Motor neuron (in vitro differentiated cells): ENCODE data around the gene ITPR1. TPM values are rescaled to one million over a fixed set of nuclear protein-coding genes. Genes with fewer than 3 reads are reported as not detected.
"Not testable (repeated sequence)": the region's sequence is repeated elsewhere in the genome, so short reads cannot be mapped to it uniquely, and the experiment has no call there.

Experiments used
- ATAC-seq, 8 experiments: fragments of 200-7000 bp; cut with Tn5 transposase; replicated peaks in 6 of 8; 2 replicates each; pipeline ENCODE4 v1.8.0; 2021; ENCODE audit warnings: mild to moderate bottlenecking in 8 of 8, moderate library complexity in 8 of 8
- H3K27ac ChIP-seq, 2 donors: fragments of 250-450 bp; sonication (Bioruptor Pico); 2 replicates each; pipeline ENCODE4 v1.9.0; 2021; ENCODE audit warnings: antibody characterized with exemption in 2 of 2, mild to moderate bottlenecking in 2 of 2, moderate library complexity in 1 of 2
- H3K4me1 ChIP-seq, 2 donors: fragments of 250-450 bp; sonication (Bioruptor Pico); replicated peaks in 1 of 2; 2 replicates each; pipeline ENCODE4 v1.6.1; 2021; ENCODE audit warnings: antibody characterized with exemption in 2 of 2, mild to moderate bottlenecking in 2 of 2, moderate library complexity in 1 of 2
- H3K4me3 ChIP-seq, 5 donors: fragments of 250-450 bp; sonication (Bioruptor Pico); 2 replicates each; pipeline ENCODE4 v1.9.0; 2021; ENCODE audit warnings: antibody characterized with exemption in 5 of 5, mild to moderate bottlenecking in 5 of 5, moderate library complexity in 4 of 5
- WGBS, 10 experiments: fragments of 450-650 bp; shearing (Covaris generic); methylation state at CpG; one replicate each; pipeline ENCODE4 v1.0.0; 2022; 5-methylcytosine and 5-hydroxymethylcytosine counted together
- in situ Hi-C, 9 experiments: fragments of 400-800 bp; cut with MboI; loops; one replicate each; pipeline ENCODE4 v1.15.0; 2021; ENCODE audit warnings: low sequenced_read_pairs in 9 of 9, low pct_unique_long_range_greater_than_20kb in 2 of 9; ENCODE audit not compliant: unreplicated experiment in 9 of 9
- total RNA-seq, 8 experiments: library from RNA; unstranded; fragments of 300-600 nt; gene quantifications; 2 replicates each; pipeline versions ENCODE4 v1.2.3 to v1.2.4, GENCODE V29; 2022

ITPR1 gene
- total RNA-seq, 8 experiments from 2014 or later = 2.2 to 167 (median 12.2) TPM

- no peak for ATAC-seq
- in situ Hi-C loops = no loop called here
- WGBS, 10 experiments = 54 to 100% (median 89%) methylated on average over 1 to 4 of the region's 4 CpGs; no CpG with 5 or more reads in 2 of the 10 experiments
- Histone ChIP-seq H3K4me3 (no peak overlapping the region), H3K27ac (no peak overlapping the region), H3K4me1 (no peaks in the 10 kb centered on the region)
These were observed 96.4 kb downstream of the ITPR1 start for GRCh38 chr3:4589475-4590097.

GRCh38 chr3:4590849-4591248, 97.7 kb downstream of the ITPR1 start:
- H3K27ac ChIP-seq, in situ Hi-C loops, H3K4me1 ChIP-seq, ATAC-seq, H3K4me3 ChIP-seq: not testable (repeated sequence)
- WGBS, 10 experiments = 79 to 100% (median 100%) methylated on average over 1 to 2 of the region's 2 CpGs; no CpG with 5 or more reads in 2 of the 10 experiments

DNA sequence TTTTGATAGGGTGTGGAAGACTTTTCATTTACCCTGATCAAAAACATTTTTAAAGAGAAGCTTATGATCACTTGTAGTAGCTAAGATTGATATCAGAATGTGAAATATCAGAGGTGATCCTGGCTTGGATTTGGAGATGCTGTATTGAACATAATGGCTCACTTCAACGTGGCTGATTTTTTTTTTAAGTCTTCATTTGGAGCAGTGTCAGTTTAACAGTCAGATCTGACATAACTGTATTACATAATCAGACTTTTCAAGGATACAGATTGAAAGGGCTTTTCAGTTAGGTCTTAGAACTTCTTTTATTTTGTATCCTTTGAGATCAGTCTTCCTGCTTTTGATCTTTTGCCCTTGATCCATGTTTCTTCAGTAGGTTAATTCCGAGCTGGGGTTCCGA, 98.5 kb downstream of the ITPR1 start:
- no peak for ATAC-seq
- 16 to 95% (median 85%) methylated on average over 1 to 3 of the region's 3 CpGs; no CpG with 5 or more reads in 2 of the 10 experiments for WGBS, 10 experiments
- in situ Hi-C loops = no loop called here
- Histone ChIP-seq H3K4me3 (no peak overlapping the region), H3K27ac (no peak overlapping the region), H3K4me1 (no peaks in the 10 kb centered on the region)

GRCh38 chr3:4593014-4593413, 99.9 kb downstream of the ITPR1 start:
- H3K27ac ChIP-seq = no peak overlapping the region
- ATAC-seq = no peak

DNA sequence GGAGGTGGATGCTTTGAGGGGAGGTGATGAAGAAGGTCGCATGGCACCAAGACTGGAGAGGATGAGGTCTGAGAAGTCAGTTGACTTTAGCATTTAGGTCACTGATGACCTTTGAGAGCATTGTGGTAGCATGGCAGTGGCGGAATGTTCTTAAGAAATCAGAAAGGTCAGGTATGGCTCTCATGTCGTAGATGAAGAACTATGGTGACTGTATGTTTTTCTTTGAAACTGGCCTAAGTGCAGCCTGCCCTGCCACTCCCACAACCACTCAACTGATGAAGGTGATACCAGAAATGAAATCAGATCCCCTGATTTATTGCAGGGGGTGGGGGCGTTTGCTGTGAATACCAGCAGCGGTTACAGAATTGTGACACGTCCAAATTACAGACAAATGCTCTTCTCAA, 102.6 kb downstream of the ITPR1 start:
- Histone ChIP-seq H3K4me3 (no peak overlapping the region), H3K27ac (no peak overlapping the region), H3K4me1 (peaks cover 0 to 1% of the 10 kb centered on the region in 2 donors)
- in situ Hi-C loops = no loop called here
- no peak for ATAC-seq
- WGBS, 10 experiments = 87 to 100% (median 100%) methylated on average over 1 to 6 of the region's 6 CpGs; no CpG with 5 or more reads in 3 of the 10 experiments

More at GRCh38 chr3:4593014-4593413, 99.9 kb downstream of the ITPR1 start:
- no peaks in the 10 kb centered on the region for H3K4me1 ChIP-seq
- 75 to 98% (median 83%) methylated on average over 1 to 5 of the region's 5 CpGs; no CpG with 5 or more reads in 1 of the 10 experiments for whole genome bisulfite sequencing, 10 experiments
- in situ Hi-C loops = no loop called here
- H3K4me3 ChIP-seq = no peak overlapping the region

DNA sequence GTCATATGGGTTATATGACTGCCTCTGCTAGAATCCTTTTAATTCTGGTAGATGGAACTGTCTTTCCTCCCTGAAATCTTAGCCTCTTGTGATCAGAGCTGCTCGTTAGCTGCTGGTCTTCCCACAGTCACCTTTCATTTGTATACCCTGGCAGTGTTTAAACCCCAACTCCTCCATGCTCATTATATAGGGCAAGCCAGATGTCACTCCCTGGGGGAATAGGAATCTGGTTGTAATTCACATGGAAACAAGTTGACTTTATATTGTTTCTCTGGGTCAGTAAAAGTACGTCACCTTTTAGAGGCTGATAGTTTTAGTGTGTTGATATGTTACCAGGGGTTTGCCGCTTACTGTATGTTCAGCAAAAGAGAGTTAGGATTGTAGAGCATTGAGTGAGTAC, 103.5 kb downstream of the ITPR1 start:
- ATAC-seq = peak in 1 of 8 experiments; percentile 23
- 0 to 100% (median 34%) methylated on average over 1 to 3 of the region's 3 CpGs; no CpG with 5 or more reads in 2 of the 10 experiments for WGBS, 10 experiments
- Histone ChIP-seq H3K4me1 (peaks cover 3% of the 10 kb centered on the region in 2 donors), H3K4me3 (no peak overlapping the region), H3K27ac (no peak overlapping the region)
- in situ Hi-C loops = no loop called here

DNA sequence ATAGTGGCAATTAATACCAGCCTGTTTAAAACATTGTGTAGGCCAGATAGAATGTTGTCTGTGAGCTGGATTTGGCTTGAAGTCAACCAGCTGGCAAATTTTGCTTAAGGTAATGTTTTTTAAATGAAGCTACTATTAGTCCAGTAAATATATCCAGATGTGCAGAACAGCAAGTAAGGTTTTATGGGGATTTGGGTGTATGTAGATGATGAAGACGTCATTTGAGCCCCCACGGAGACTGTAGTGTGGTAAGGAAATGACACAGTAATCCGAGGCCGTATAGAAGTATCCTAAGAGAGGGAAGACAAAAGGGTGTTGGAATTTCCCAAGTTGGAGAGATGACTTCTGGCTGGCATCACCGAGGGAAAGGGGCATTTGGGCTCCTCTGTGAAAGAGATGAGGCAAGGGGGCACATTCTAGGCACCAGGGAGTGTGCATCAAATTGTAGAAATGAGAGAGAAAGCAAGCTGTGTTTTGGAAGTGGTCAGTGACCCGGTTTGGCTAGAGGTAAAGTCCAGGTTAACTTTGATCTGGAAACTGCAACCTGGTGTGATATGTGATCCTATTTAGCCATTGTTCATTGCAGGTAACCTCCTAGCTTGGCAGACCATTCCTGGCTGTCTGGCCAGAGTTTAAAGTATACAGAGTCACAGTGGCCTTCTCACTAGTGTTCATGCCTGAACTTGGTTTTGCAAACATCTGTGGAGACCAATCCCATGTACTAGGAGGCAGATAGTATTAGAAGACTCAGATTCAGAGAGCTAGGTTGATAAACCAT, 104.2 kb downstream of the ITPR1 start:
- in situ Hi-C loops = no loop called here
- peak in 3 of 8 experiments; percentile 27 to 67 (median 51) for ATAC-seq
- Histone ChIP-seq H3K4me1 (peaks cover 3% of the 10 kb centered on the region in 2 donors), H3K27ac (no peak overlapping the region), H3K4me3 (no peak overlapping the region)
- WGBS, 10 experiments = 10 to 80% (median 60%) methylated on average over 1 to 6 of the region's 6 CpGs

- H3K4me3 ChIP-seq, H3K27ac ChIP-seq, H3K4me1 ChIP-seq, in situ Hi-C loops, ATAC-seq: not testable (repeated sequence)
- WGBS, 10 experiments = 86 to 100% (median 95%) methylated on average over 1 to 5 of the region's 5 CpGs; no CpG with 5 or more reads in 5 of the 10 experiments
These were observed 105.1 kb downstream of the ITPR1 start for GRCh38 chr3:4598232-4598631.

DNA sequence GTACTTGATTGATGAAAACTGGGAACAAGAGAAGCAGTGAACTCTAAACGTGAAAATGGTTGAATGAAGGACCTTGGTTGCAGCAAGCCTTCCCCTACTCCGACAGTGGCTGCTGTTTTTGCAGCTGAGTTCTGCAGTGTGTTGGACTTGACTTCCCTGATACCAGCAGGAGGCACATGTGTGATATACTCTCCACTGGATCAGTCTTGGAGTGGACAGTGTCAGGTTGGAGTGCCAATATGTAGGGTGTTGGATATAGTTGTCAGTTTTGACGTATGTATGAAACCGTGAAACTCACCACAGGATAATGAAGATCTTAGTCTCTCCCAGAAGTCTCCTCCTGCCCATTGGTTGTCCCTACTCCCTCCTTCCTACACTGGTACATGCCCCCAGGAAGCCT, 106.5 kb downstream of the ITPR1 start:
- ATAC-seq = peak in 2 of 8 experiments; percentile 32 to 55
- in situ Hi-C loops = no loop called here
- Histone ChIP-seq H3K27ac (no peak overlapping the region), H3K4me1 (peaks cover 3% of the 10 kb centered on the region in 2 donors), H3K4me3 (no peak overlapping the region)
- WGBS, 10 experiments = 60 to 93% (median 80%) methylated on average over 1 to 4 of the region's 4 CpGs; no CpG with 5 or more reads in 3 of the 10 experiments

GRCh38 chr3:4600493-4600892, 107.3 kb downstream of the ITPR1 start:
- 30 to 100% (median 83%) methylated on average over 1 to 6 of the region's 6 CpGs for WGBS, 10 experiments
- in situ Hi-C loops = no loop called here
- H3K27ac ChIP-seq = no peak overlapping the region
- H3K4me3 ChIP-seq = no peak overlapping the region
- peak in 2 of 8 experiments; percentile 35 to 37 for ATAC-seq
- peaks cover 3% of the 10 kb centered on the region in 2 donors for H3K4me1 ChIP-seq

GRCh38 chr3:4601892-4602291, 108.7 kb downstream of the ITPR1 start:
- in situ Hi-C loops = no loop called here
- Histone ChIP-seq H3K27ac (no peak overlapping the region), H3K4me1 (peaks cover 3% of the 10 kb centered on the region in 2 donors), H3K4me3 (no peak overlapping the region)
- 8 to 100% (median 75%) methylated on average over 1 to 3 of the region's 3 CpGs for WGBS, 10 experiments
- ATAC-seq = peak in 2 of 8 experiments; percentile 45 to 56

DNA sequence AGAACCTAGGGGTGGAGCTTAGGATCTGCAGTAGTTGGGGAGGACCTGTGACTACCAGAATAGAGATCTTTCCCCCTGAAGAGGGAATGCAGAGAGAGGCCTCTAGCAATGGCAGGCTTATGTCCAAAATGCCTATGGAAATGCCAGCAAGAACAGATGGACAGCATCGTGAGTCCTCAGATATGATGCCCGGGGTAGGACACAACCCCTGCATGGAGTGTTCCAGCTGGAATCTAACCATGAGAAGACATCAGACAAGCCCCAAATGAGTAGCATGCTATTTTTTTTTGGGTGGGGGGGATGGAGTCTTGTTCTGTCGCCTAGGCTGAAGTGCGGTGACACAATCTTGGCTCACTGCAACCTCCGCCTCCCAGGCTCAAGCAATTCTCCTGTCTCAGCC, 111.5 kb downstream of the ITPR1 start:
- WGBS, 10 experiments = 80 to 100% (median 96%) methylated on average over 1 to 4 of the region's 5 CpGs; no CpG with 5 or more reads in 4 of the 10 experiments
- in situ Hi-C loops = no loop called here
- H3K4me1 ChIP-seq = peaks cover 3% of the 10 kb centered on the region in 2 donors
- H3K27ac ChIP-seq = no peak overlapping the region
- ATAC-seq = no peak
- no peak overlapping the region for H3K4me3 ChIP-seq

DNA sequence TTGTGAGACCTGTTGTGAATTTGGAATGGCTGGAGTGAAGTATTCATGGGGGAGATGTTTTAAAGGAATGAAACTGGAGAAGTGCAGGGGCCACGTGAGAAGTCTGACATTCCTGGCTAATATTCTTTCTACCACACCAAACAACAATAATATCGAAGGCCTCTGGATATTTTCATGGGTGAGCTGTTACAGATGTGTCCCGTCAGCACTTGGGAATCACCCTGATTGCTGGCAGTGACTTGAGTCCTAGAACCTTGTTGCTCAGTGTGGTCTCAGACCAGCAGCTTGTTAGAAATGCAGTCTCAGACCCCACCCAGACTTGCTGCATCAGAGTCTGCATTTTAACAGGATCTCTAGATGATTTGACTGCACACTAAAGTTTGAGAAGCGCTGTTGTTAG, 113.8 kb downstream of the ITPR1 start:
- WGBS, 10 experiments = 0 to 94% (median 44%) methylated on average over 1 to 4 of the region's 4 CpGs; no CpG with 5 or more reads in 5 of the 10 experiments
- Histone ChIP-seq H3K4me3 (no peak overlapping the region), H3K4me1 (no peaks in the 10 kb centered on the region), H3K27ac (no peak overlapping the region)
- in situ Hi-C loops = no loop called here
- peak in 3 of 8 experiments; percentile 67 to 81 (median 77) for ATAC-seq
